ENCODE results near the gene KLF7. TPM values are rescaled to one million over a fixed set of nuclear protein-coding genes. Genes with fewer than 3 reads are reported as not detected.

KLF7 gene
- total and polyA plus RNA-seq, 7 donors, result 1.1 to 13.5 (median 5.4) TPM

- no peak for ATAC-seq
- H3K36me3 ChIP-seq (ENCODE audit: insufficient read depth in 1 of 2, low read depth in 1 of 2), result no peaks in the 10 kb centered on the region
- no peaks in the 10 kb centered on the region for H3K4me1 ChIP-seq
- H3K27me3 ChIP-seq (ENCODE audit: insufficient read depth in 3 of 3, low read length in 2 of 3), result no peaks in the 10 kb centered on the region
- no peak for TF ChIP-seq CTCF (IDR thresholded peaks at IDR 0.05)
- no peak overlapping the region for H3K4me3 ChIP-seq
- no peaks in the 10 kb centered on the region for H3K9me3 ChIP-seq
- intact Hi-C loops (cut with DNase I), result loop anchor here in 1 of 2 donors (10.0 kb wide), 1 partner anchor 426 kb away; no protein-coding TSS in a partner anchor
- H3K27ac ChIP-seq, result no peak overlapping the region
- 61 to 76% (median 71%) methylated on average over 5 of the region's 5 CpGs for WGBS, 3 donors
- no peak for DNase-seq
Measured at GRCh38 chr2:207048416-207048815, 117.3 kb downstream of the KLF7 start.

DNA sequence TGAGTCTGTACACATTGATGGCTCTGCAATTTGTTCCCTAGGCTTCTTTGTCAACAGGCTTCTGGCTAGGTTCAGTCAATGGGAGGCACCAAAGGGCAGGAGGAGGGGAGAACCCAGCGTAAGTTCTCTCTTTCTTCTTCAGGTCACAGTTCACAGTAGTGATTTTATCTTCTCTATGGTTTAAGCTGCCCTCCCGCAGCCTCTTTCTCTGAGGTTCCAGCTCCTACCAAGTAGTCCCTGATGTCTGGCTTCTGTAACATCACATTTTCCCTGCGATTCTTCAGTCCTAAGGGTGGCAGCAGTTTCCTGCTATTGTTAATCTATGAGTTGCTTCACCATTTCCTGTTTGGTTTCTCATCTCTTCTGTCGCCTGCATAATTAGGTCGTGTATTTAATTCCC lies 119.0 kb downstream of the KLF7 start:
- Histone ChIP-seq H3K36me3 (ENCODE audit: insufficient read depth in 1 of 2, low read depth in 1 of 2) (no peaks in the 10 kb centered on the region), H3K4me1 (no peaks in the 10 kb centered on the region), H3K27me3 (ENCODE audit: insufficient read depth in 3 of 3, low read length in 2 of 3) (no peaks in the 10 kb centered on the region), H3K4me3 (no peak overlapping the region), H3K9me3 (no peaks in the 10 kb centered on the region), H3K27ac (no peak overlapping the region)
- DNase-seq, result no peak
- ATAC-seq, result peak in 2 of 4 donors; percentile 22 to 61
- TF ChIP-seq CTCF (IDR thresholded peaks at IDR 0.05), result no peak
- WGBS, 3 donors, result 28 to 51% (median 35%) methylated on average over 5 of the region's 5 CpGs
- intact Hi-C loops (cut with DNase I), result loop anchor here in 1 of 2 donors (10.0 kb wide), 1 partner anchor 428 kb away; no protein-coding TSS in a partner anchor

DNA sequence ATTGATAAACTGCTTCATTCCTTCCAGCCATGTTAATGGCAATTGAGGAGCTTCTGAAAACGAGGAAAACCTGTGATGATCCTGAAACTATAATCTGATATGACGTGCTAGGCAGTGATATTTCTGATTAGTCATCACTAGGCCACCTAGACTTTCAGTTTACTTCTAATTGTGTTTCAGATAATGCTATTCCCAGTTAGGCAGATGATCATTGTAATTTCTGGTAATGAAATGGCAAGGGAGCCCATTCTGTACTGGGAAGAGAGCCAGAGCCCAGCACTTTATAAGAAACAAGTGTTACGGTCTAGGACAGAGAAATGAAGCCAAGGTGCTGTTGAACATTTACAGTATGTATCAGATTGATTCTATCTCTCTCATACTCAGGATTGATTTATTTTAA lies 120.2 kb downstream of the KLF7 start:
- ATAC-seq (no peak), DNase-seq (no peak)
- intact Hi-C loops (cut with DNase I), result loop anchor here in 1 of 2 donors (10.0 kb wide), 1 partner anchor 429 kb away; no protein-coding TSS in a partner anchor
- Histone ChIP-seq H3K27ac (no peak overlapping the region), H3K4me3 (no peak overlapping the region), H3K27me3 (ENCODE audit: insufficient read depth in 3 of 3, low read length in 2 of 3) (peaks cover 0 to 2% (median 0%) of the 10 kb centered on the region in 3 donors), H3K36me3 (ENCODE audit: insufficient read depth in 1 of 2, low read depth in 1 of 2) (no peaks in the 10 kb centered on the region), H3K4me1 (no peaks in the 10 kb centered on the region), H3K9me3 (no peaks in the 10 kb centered on the region)
- TF ChIP-seq CTCF (IDR thresholded peaks at IDR 0.05), result no peak
- WGBS, 3 donors, result 70 to 78% (median 72%) methylated on average over 3 of the region's 3 CpGs

DNA sequence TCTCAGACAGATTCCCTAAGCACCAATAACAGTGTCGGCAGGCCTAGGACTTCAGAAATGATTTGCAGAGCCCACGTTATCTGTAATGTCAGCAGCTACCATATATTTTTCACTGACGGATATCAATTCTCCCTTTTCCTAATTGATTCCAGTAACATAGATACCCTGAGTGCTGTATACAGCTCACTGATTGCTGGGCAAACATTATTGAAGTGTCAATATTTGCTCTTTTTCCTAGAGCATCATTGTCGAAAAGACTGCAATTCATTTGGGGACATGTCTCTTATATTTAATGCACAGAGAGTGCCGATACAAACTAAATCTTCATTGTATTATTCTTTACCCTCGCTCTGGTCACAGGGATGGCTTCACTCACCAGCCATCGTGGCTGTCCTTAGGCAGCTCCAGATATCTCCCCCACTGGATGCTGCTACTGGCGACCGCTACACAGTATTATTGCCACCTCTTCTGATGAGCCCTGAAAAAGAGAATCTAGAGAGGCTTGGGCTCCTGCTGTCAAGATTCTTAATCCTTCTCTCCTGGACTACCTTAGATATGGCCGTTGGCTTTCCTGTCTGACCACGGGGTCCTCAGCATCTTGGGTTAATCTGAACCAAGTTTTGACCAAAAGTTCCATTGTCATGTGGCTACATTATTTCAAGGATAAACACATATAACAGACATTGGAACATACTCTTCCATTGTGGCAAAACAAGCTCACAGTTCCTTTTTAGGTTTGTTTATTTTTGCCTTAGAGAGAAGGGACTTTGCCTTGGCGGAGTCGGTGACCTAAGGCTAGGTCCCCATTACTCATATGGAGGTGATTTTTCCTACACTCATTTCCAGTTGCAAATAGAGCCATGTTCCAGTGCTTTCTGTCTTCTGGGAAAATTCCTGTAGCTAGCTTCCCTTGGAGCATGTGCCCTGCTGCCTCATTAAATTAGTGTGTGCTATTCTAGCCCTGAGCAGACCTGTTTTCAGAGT lies 121.1 kb downstream of the KLF7 start:
- Histone ChIP-seq H3K27me3 (ENCODE audit: insufficient read depth in 3 of 3, low read length in 2 of 3) (peaks cover 0 to 2% (median 0%) of the 10 kb centered on the region in 3 donors), H3K4me3 (no peak overlapping the region), H3K9me3 (no peaks in the 10 kb centered on the region), H3K4me1 (no peaks in the 10 kb centered on the region), H3K27ac (no peak overlapping the region), H3K36me3 (ENCODE audit: insufficient read depth in 1 of 2, low read depth in 1 of 2) (no peaks in the 10 kb centered on the region)
- WGBS, 3 donors, result 91 to 93% (median 91%) methylated on average over 13 of the region's 13 CpGs
- no peak for DNase-seq
- ATAC-seq, result no peak
- no peak for TF ChIP-seq CTCF (IDR thresholded peaks at IDR 0.05)
- intact Hi-C loops (cut with DNase I), result loop anchor here in 1 of 2 donors (10.0 kb wide), 1 partner anchor 430 kb away; no protein-coding TSS in a partner anchor

Data from psoas muscle (tissue), 8 donors.